BLaER1 treated with 17β-estradiol and CSF1 and Interleukin-3, amounts not matched to agents 10 nM and 100 nM (cell line): Measurements from ENCODE around the gene MED12.

Source experiments
- H3K27ac ChIP-seq, 11 experiments: shearing (Covaris generic); formaldehyde crosslinking; 2 replicates each; pipeline ENCODE4 v1.8.1; 2022
- H3K27me3 ChIP-seq, 11 experiments: shearing (Covaris generic); formaldehyde crosslinking; 2 replicates each; pipeline ENCODE4 v1.8.1; 2022
- H3K36me3 ChIP-seq, 11 experiments: shearing (Covaris generic); formaldehyde crosslinking; 2 replicates each; pipeline ENCODE4 v1.8.1; 2022
- H3K4me1 ChIP-seq, 10 experiments: shearing (Covaris generic); formaldehyde crosslinking; 2 replicates each; pipeline ENCODE4 v1.8.1; 2022
- H3K4me2 ChIP-seq, 11 experiments: shearing (Covaris generic); formaldehyde crosslinking; 2 replicates each; pipeline ENCODE4 v1.8.1; 2022
- H3K4me3 ChIP-seq, 10 experiments: shearing (Covaris generic); formaldehyde crosslinking; 2 replicates each; pipeline ENCODE4 v1.8.1; 2022
- H3K9ac ChIP-seq, 11 experiments: shearing (Covaris generic); formaldehyde crosslinking; 2 replicates each; pipeline ENCODE4 v1.8.1; 2022
- H3K9me3 ChIP-seq, 11 experiments: shearing (Covaris generic); formaldehyde crosslinking; replicated peaks in 1 of 11; 2 replicates each; pipeline ENCODE4 v1.8.1; 2022
- H4K20me1 ChIP-seq, 11 experiments: shearing (Covaris generic); formaldehyde crosslinking; 2 replicates each; pipeline ENCODE4 v1.8.1; 2022
- Cebpa-rat ChIP-seq, 11 experiments: shearing (Covaris generic); IDR thresholded peaks; 2 replicates each; pipeline ENCODE4 v1.8.1; 2022

MED12 gene

DNA sequence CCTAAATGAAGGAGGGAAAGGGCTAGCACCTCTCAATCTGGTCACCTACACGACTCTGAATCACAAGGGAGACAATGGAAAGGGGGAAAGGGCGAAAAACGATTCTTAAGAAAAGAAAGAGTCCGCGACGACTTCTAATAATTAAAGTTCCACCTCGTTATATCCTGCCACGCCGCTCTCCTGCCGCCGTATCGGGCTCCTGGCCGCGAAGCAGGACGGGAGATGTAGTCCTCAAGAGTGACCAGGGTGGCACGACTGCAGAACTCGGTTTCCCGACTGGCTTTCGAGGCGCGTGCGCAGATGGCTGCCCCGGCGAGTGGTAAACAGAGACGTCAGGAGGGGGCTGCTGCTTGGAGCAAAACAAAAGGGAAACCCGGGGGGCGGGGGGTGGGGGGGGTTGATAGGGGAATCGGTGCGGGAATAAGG, 22.8 kb upstream of the MED12 start, which contains the start of gene FOXO4:
Gene FOXO4, plus strand, starts transcription at position 297 of the 426 bp plus-strand sequence. CDS start 678 bp downstream, outside the sequence.
- peak within 1 kb of the TSS; percentile 63 to 80 (median 76) for H3K9ac ChIP-seq
- no peak for TF ChIP-seq Cebpa-rat (IDR thresholded peaks at IDR 0.05)
- H3K27me3 ChIP-seq, result peaks cover 79 to 98% (median 90%) of the 10 kb centered on the region in 11 experiments
- H3K9me3 ChIP-seq, result no peaks in the 10 kb centered on the region
- H4K20me1 ChIP-seq, result peaks cover 0 to 16% (median 0%) of the 10 kb centered on the region in 11 experiments; a peak in 6 of 22 replicates
- peak within 1 kb of the TSS; percentile 82 to 94 (median 88) for H3K4me2 ChIP-seq
- peak within 1 kb of the TSS in 10 of 11 experiments; percentile 36 to 71 (median 63); a peak in 17 of 22 replicates for H3K27ac ChIP-seq
- peaks cover 16 to 44% (median 26%) of the 10 kb centered on the region in 10 experiments for H3K4me1 ChIP-seq
- H3K4me3 ChIP-seq, result peak within 1 kb of the TSS; percentile 58 to 75 (median 64)
- no peaks in the 10 kb centered on the region for H3K36me3 ChIP-seq

DNA sequence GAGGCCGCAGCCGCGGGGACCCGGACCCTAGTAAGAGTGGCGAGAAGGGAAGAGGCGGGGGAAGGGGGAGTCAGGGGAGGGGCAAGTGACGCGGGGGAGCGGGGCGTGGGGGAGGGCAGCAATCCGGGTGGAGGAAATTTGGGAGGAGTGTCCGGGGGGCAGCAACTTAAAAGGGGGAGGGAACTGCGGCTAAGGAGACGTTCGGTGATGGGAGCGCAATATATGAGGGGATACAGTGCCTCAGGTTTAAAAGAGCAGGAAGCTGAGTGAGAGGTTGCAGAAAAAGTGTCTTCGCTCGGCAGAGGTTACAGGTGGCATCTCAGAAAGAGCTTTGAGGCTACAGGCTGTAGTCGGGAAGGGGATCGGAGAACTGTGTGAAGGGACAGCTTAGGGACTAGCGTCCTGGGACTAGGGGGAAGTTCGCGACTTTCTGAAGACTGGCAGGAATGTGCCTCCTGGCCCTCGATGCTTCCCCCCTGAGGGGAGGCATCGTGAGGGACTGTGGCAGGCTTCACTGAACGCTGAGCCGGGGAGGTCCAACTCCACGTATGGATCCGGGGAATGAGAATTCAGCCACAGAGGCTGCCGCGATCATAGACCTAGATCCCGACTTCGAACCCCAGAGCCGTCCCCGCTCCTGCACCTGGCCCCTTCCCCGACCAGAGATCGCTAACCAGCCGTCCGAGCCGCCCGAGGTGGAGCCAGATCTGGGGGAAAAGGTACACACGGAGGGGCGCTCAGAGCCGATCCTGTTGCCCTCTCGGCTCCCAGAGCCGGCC, 22.2 kb upstream of the MED12 start:
- Histone ChIP-seq H3K4me1 (peaks cover 19 to 46% (median 29%) of the 10 kb centered on the region in 10 experiments), H3K9me3 (no peaks in the 10 kb centered on the region), H3K27ac (peak overlapping the region in 9 of 11 experiments; percentile 9 to 67 (median 43); a peak in 14 of 22 replicates), H3K27me3 (peaks cover 79 to 98% (median 93%) of the 10 kb centered on the region in 11 experiments), H3K9ac (peak overlapping the region; percentile 56 to 79 (median 73)), H4K20me1 (peaks cover 0 to 16% (median 0%) of the 10 kb centered on the region in 11 experiments; a peak in 6 of 22 replicates), H3K4me2 (peak overlapping the region; percentile 82 to 94 (median 88)), H3K36me3 (no peaks in the 10 kb centered on the region), H3K4me3 (peak overlapping the region; percentile 58 to 75 (median 64))
- no peak for TF ChIP-seq Cebpa-rat (IDR thresholded peaks at IDR 0.05)

DNA sequence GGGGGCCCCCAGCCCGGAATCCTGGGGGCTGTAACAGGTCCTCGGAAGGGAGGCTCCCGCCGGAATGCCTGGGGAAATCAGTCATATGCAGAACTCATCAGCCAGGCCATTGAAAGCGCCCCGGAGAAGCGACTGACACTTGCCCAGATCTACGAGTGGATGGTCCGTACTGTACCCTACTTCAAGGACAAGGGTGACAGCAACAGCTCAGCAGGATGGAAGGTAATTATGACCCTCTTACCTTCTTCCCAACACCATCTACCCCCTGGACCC, 21.7 kb upstream of the MED12 start:
- peaks cover 24 to 46% (median 34%) of the 10 kb centered on the region in 10 experiments for H3K4me1 ChIP-seq
- no peaks in the 10 kb centered on the region for H3K9me3 ChIP-seq
- TF ChIP-seq Cebpa-rat (IDR thresholded peaks at IDR 0.05), result no peak
- H3K4me2 ChIP-seq, result peak overlapping the region; percentile 82 to 94 (median 88)
- H3K27ac ChIP-seq, result peak overlapping the region in 9 of 11 experiments; percentile 9 to 67 (median 43); a peak in 12 of 22 replicates
- peak overlapping the region; percentile 58 to 75 (median 64) for H3K4me3 ChIP-seq
- H3K36me3 ChIP-seq, result no peaks in the 10 kb centered on the region
- peak overlapping the region; percentile 56 to 79 (median 73) for H3K9ac ChIP-seq
- H4K20me1 ChIP-seq, result peaks cover 0 to 16% (median 0%) of the 10 kb centered on the region in 11 experiments; a peak in 6 of 22 replicates
- H3K27me3 ChIP-seq, result peaks cover 79 to 98% (median 93%) of the 10 kb centered on the region in 11 experiments

DNA sequence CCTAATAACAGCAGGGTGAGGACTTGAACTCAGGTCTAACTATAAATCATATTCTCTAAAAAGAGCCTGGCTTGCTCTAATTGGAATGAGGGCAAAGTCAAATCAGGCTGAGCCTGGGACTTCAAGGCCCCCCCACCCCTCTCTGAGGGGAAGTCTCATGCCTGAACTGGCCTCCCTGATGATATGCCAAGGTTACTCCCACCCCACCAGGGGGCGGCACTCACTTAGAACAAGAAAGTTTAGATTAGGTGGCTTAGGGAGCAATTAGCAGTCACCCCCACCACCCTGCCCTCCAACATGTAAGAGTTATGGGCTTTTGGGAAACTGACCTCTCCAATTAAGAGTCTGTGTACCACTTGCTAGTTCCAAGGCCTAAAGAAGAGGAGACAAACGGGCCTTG, 20.1 kb upstream of the MED12 start:
- peaks cover 0 to 16% (median 0%) of the 10 kb centered on the region in 11 experiments; a peak in 6 of 22 replicates for H4K20me1 ChIP-seq
- H3K9ac ChIP-seq, result peak overlapping the region in 2 of 11 experiments; percentile 1 to 7; a peak in 1 of 22 replicates
- peak overlapping the region in 10 of 11 experiments; percentile 1 to 88 (median 45); a peak in 17 of 22 replicates for H3K4me2 ChIP-seq
- H3K27ac ChIP-seq, result no peak overlapping the region
- no peaks in the 10 kb centered on the region for H3K36me3 ChIP-seq
- H3K4me3 ChIP-seq, result no peak overlapping the region
- H3K27me3 ChIP-seq, result peaks cover 84 to 98% (median 93%) of the 10 kb centered on the region in 11 experiments
- H3K9me3 ChIP-seq, result no peaks in the 10 kb centered on the region
- TF ChIP-seq Cebpa-rat (IDR thresholded peaks at IDR 0.05), result no peak
- H3K4me1 ChIP-seq, result peaks cover 38 to 58% (median 50%) of the 10 kb centered on the region in 10 experiments

DNA sequence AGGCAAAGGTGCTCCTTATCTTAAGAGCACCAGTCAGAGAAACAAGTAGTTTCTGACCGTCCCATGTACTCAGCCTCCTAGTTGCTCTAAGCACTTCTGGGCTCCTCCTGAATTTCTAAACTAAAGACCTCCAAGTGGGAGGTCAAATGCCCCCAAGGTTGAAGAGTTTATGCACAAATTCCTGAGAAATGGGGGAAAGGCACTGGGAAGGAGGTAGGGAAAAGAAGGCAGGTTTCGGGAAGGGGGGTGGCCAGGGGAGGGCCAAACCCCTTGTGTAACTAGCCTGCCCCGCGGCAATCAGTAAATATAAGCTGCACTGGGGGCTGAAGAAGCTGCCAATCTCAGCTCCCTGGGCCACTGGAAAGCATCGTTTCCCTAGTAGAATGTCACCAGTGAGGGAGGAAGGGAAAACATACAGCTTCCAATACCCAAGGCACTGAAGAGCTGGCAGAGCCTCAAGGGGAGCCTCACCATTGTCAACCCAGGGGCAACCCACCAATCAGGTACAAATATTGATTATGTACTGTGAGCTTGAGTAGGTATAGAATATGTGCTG, 19.4 kb upstream of the MED12 start:
- peaks cover 85 to 98% (median 94%) of the 10 kb centered on the region in 11 experiments for H3K27me3 ChIP-seq
- no peak overlapping the region for H3K4me3 ChIP-seq
- peaks cover 44 to 65% (median 57%) of the 10 kb centered on the region in 10 experiments for H3K4me1 ChIP-seq
- no peaks in the 10 kb centered on the region for H3K9me3 ChIP-seq
- peak overlapping the region in 10 of 11 experiments; percentile 1 to 88 (median 40); a peak in 16 of 22 replicates for H3K4me2 ChIP-seq
- H3K9ac ChIP-seq, result peak overlapping the region in 2 of 11 experiments; percentile 1 to 7; a peak in 2 of 22 replicates
- no peaks in the 10 kb centered on the region for H3K36me3 ChIP-seq
- H3K27ac ChIP-seq, result no peak overlapping the region
- TF ChIP-seq Cebpa-rat (IDR thresholded peaks at IDR 0.05), result no peak
- peaks cover 0 to 16% (median 0%) of the 10 kb centered on the region in 11 experiments; a peak in 6 of 22 replicates for H4K20me1 ChIP-seq

DNA sequence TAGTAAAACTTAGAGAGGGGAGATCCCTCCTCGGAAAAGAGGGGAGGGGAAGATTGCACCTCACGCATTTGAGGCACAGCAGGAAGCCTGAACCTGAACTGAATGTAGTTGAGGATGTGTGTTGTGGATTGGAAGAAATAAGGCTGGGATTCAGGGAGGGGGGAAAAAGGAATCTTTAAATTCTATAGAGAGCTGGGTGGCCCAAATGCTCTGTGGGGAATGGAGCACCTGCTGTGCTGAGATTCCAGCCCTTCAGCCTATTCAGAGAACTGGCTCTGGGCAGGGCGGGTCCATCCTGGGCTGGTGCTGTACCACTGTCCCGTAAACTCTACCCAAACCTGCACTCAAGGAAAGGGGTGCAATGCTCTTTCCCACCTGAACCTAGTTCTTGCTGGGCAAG, 18.7 kb upstream of the MED12 start:
- Histone ChIP-seq H3K9me3 (no peaks in the 10 kb centered on the region), H3K4me3 (no peak overlapping the region), H3K36me3 (no peaks in the 10 kb centered on the region), H3K4me2 (peak overlapping the region in 3 of 11 experiments; percentile 1 to 84 (median 82); a peak in 2 of 22 replicates), H3K27ac (no peak overlapping the region), H3K9ac (no peak overlapping the region), H3K27me3 (peaks cover 86 to 98% (median 95%) of the 10 kb centered on the region in 11 experiments), H3K4me1 (peaks cover 46 to 70% (median 60%) of the 10 kb centered on the region in 10 experiments), H4K20me1 (peaks cover 0 to 16% (median 0%) of the 10 kb centered on the region in 11 experiments; a peak in 6 of 22 replicates)
- no peak for TF ChIP-seq Cebpa-rat (IDR thresholded peaks at IDR 0.05)

DNA sequence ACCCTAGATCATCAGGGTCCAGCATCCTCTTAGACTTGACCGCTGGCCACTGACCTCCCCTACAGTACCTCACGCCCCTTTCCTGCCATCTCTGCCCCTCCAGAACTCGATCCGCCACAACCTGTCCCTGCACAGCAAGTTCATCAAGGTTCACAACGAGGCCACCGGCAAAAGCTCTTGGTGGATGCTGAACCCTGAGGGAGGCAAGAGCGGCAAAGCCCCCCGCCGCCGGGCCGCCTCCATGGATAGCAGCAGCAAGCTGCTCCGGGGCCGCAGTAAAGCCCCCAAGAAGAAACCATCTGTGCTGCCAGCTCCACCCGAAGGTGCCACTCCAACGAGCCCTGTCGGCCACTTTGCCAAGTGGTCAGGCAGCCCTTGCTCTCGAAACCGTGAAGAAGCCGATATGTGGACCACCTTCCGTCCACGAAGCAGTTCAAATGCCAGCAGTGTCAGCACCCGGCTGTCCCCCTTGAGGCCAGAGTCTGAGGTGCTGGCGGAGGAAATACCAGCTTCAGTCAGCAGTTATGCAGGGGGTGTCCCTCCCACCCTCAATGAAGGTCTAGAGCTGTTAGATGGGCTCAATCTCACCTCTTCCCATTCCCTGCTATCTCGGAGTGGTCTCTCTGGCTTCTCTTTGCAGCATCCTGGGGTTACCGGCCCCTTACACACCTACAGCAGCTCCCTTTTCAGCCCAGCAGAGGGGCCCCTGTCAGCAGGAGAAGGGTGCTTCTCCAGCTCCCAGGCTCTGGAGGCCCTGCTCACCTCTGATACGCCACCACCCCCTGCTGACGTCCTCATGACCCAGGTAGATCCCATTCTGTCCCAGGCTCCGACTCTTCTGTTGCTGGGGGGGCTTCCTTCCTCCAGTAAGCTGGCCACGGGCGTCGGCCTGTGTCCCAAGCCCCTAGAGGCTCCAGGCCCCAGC, 17.6 kb upstream of the MED12 start:
- H3K27ac ChIP-seq, result peak overlapping the region in 3 of 11 experiments; percentile 13 to 88 (median 87); a peak in 2 of 22 replicates
- peaks cover 0 to 16% (median 0%) of the 10 kb centered on the region in 11 experiments; a peak in 6 of 22 replicates for H4K20me1 ChIP-seq
- no peak overlapping the region for H3K4me3 ChIP-seq
- H3K36me3 ChIP-seq, result no peaks in the 10 kb centered on the region
- H3K4me2 ChIP-seq, result peak overlapping the region in 2 of 11 experiments; percentile 6 to 83; a peak in 3 of 22 replicates
- peak overlapping the region in 1 of 11 experiments; percentile 9; a peak in 2 of 22 replicates for H3K9ac ChIP-seq
- H3K4me1 ChIP-seq, result peaks cover 52 to 75% (median 66%) of the 10 kb centered on the region in 10 experiments
- TF ChIP-seq Cebpa-rat (IDR thresholded peaks at IDR 0.05), result no peak
- no peaks in the 10 kb centered on the region for H3K9me3 ChIP-seq
- peaks cover 80 to 99% (median 94%) of the 10 kb centered on the region in 11 experiments for H3K27me3 ChIP-seq

DNA sequence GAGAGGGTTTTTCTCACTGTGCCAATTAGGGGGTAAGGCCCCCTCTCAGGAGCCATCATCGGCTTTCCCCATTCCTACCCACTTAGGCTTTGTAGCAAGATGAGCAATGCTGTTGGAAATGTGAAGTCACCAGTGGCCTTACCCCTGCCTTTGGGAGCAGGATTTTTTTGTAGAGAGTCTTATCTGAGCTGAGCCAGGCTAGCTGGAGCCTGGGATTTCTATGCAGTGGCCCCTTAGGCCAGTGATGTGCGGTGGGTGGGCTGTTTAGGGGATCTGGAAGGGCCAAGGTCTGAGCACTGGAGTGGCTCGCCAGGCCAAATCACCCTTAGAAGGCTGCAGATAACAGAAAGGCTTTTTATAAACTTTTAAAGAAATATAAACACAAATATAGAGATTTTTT, 16.1 kb upstream of the MED12 start:
- Histone ChIP-seq H3K4me3 (no peak overlapping the region), H4K20me1 (peaks cover 0 to 16% (median 0%) of the 10 kb centered on the region in 11 experiments; a peak in 5 of 22 replicates), H3K36me3 (no peaks in the 10 kb centered on the region), H3K27me3 (peaks cover 71 to 100% (median 95%) of the 10 kb centered on the region in 11 experiments), H3K27ac (peak overlapping the region in 10 of 11 experiments; percentile 70 to 88 (median 85); a peak in 17 of 22 replicates), H3K9ac (peak overlapping the region in 8 of 11 experiments; percentile 8 to 79 (median 72); a peak in 7 of 22 replicates), H3K9me3 (no peaks in the 10 kb centered on the region), H3K4me2 (peak overlapping the region in 9 of 11 experiments; percentile 5 to 83 (median 65); a peak in 13 of 22 replicates), H3K4me1 (peaks cover 65 to 90% (median 80%) of the 10 kb centered on the region in 10 experiments)
- no peak for TF ChIP-seq Cebpa-rat (IDR thresholded peaks at IDR 0.05)
